SW 1271 (cell line): ENCODE results near the gene PPM1L.

Source experiments
- DNase-seq, 2 experiments: peaks; one replicate each; lab custom pipeline; 2025; lab: John Stamatoyannopoulos, UW

PPM1L gene

GRCh38 chr3:160852856-160853255 lies 96.8 kb downstream of the PPM1L start:
- no peak for DNase-seq

- no peak for DNase-seq
Observed at GRCh38 chr3:160856450-160856849, 100.4 kb downstream of the PPM1L start.

- no peak for DNase-seq
Observed at GRCh38 chr3:160857476-160858119, 101.6 kb downstream of the PPM1L start.

GRCh38 chr3:160860346-160860745 lies 104.3 kb downstream of the PPM1L start:
- no peak for DNase-seq

- DNase-seq = no peak
Observed at GRCh38 chr3:160869825-160870224, 113.8 kb downstream of the PPM1L start.

- no peak for DNase-seq
Observed at GRCh38 chr3:160870327-160870726, 114.3 kb downstream of the PPM1L start.

GRCh38 chr3:160874736-160875135 lies 118.7 kb downstream of the PPM1L start:
- no peak for DNase-seq

GRCh38 chr3:160876643-160877042 lies 120.6 kb downstream of the PPM1L start:
- DNase-seq = no peak

GRCh38 chr3:160879859-160880258 lies 123.8 kb downstream of the PPM1L start:
- DNase-seq = no peak

GRCh38 chr3:160883373-160883772 lies 127.3 kb downstream of the PPM1L start:
- no peak for DNase-seq

GRCh38 chr3:160885791-160886286 lies 129.8 kb downstream of the PPM1L start:
- no peak for DNase-seq

GRCh38 chr3:160886421-160886820 lies 130.4 kb downstream of the PPM1L start:
- no peak for DNase-seq

- no peak for DNase-seq
Observed at GRCh38 chr3:160893207-160893606, 137.2 kb downstream of the PPM1L start.

- DNase-seq = no peak
Observed at GRCh38 chr3:160904691-160905090, 148.7 kb downstream of the PPM1L start.

- DNase-seq = no peak
Observed at GRCh38 chr3:160906646-160907045, 150.6 kb downstream of the PPM1L start.

- no peak for DNase-seq
Observed at GRCh38 chr3:160909917-160910316, 153.9 kb downstream of the PPM1L start.

GRCh38 chr3:160911411-160911810 lies 155.4 kb downstream of the PPM1L start:
- DNase-seq = no peak

- DNase-seq = no peak
Observed at GRCh38 chr3:160916472-160916871, 160.4 kb downstream of the PPM1L start.

- no peak for DNase-seq
Observed at GRCh38 chr3:160919942-160920341, 163.9 kb downstream of the PPM1L start.

- peak in 1 of 2 experiments; percentile 51 for DNase-seq
Observed at GRCh38 chr3:160921020-160921635, 165.1 kb downstream of the PPM1L start.

GRCh38 chr3:160924776-160925175 lies 168.7 kb downstream of the PPM1L start:
- DNase-seq = no peak

- no peak for DNase-seq
Observed at GRCh38 chr3:160927620-160928019, 171.6 kb downstream of the PPM1L start.

- peak in 1 of 2 experiments; percentile 4 for DNase-seq
Observed at GRCh38 chr3:160928183-160928726, 172.2 kb downstream of the PPM1L start.
